ENCODE measurements around the gene CD300A.

The CD300A gene

DNA sequence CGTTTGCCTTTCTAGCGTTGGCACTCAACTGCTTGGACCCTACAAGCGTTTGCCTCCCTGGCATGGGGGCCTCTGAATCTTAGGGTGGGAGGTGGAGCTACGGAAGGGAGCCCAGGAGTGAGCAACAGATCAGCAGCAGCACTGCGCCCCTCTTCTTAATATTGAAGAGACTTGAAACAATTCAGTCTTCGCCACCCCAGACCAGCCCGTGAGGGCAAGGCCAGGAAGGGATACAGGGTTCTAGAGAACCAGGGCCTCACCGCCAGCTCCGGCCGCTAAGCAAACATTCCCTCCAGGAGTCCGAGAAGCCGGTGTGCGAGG lies 36.1 kb upstream of the CD300A start:
- Histone ChIP-seq H3K36me3 (ENCODE audit: control insufficient read depth in 5 of 5, insufficient read depth in 5 of 5, low read length in 5 of 5) (no peaks in the 10 kb centered on the region), H3K9ac (ENCODE audit: low read length in 5 of 5) (peak overlapping the region in 3 of 5 donors; percentile 53 to 78 (median 66)), H3K4me3 (ENCODE audit: low read depth in 1 of 5, low read length in 5 of 5) (peak overlapping the region; percentile 69 to 89 (median 75)), H3K27me3 (ENCODE audit: control insufficient read depth in 5 of 5, insufficient read depth in 4 of 5, low read length in 5 of 5) (peaks cover 0 to 15% (median 5%) of the 10 kb centered on the region in 5 donors), H3K9me3 (ENCODE audit: control insufficient read depth in 5 of 5, low read length in 5 of 5) (no peaks in the 10 kb centered on the region), H3K27ac (ENCODE audit: low read depth, low read length) (peak overlapping the region; percentile 80), H3K4me1 (ENCODE audit: control insufficient read depth in 5 of 5, insufficient read depth in 5 of 5, low read length in 5 of 5) (peaks cover 0 to 53% (median 42%) of the 10 kb centered on the region in 5 donors)

DNA sequence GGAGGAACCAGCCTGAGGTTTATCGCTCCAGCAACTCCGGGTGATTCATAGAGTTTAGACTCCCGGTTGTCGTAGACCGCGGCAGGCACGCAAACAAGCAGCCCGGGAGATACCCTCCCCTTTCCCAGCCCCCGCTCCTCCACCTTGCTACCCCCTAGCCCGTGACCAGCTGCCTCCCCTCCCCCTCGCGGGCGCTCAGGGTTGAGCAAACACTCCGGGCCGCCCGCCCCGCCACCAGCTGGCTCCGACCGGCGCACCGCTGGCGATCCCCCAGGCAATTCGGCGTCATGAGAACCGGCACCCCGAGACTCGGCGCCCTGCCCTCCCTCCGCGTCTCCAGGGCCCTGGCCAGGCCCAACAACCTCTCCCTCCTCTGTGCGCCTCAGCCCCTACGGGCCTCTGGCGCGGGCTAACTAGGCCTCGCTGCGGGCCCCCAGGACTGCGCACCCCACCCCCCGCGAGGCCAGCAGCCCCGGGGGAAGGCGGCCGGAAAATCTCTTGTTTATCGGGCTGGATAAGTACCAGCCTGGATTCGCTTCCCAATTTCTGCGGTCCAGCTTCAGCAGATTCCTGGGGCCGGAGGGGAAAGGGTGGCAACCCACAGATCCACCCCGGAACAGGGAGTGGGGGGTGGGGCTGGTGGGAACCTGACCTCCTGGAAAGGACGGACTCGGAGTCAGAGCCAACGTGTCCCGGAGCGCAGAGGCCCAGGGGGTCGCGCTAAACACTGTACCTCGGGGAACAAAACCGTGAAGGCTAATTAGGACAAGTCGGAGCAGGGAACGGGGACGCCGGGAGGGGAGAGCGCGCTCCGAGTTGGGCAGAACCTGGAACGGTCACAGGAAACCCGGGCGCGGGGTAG lies 35.5 kb upstream of the CD300A start:
- Histone ChIP-seq H3K4me3 (ENCODE audit: low read depth in 1 of 5, low read length in 5 of 5) (peak overlapping the region; percentile 69 to 89 (median 75)), H3K27me3 (ENCODE audit: control insufficient read depth in 5 of 5, insufficient read depth in 4 of 5, low read length in 5 of 5) (peaks cover 0 to 15% (median 5%) of the 10 kb centered on the region in 5 donors), H3K27ac (ENCODE audit: low read depth, low read length) (peak overlapping the region; percentile 80), H3K36me3 (ENCODE audit: control insufficient read depth in 5 of 5, insufficient read depth in 5 of 5, low read length in 5 of 5) (no peaks in the 10 kb centered on the region), H3K9ac (ENCODE audit: low read length in 5 of 5) (peak overlapping the region; percentile 38 to 78 (median 62)), H3K4me1 (ENCODE audit: control insufficient read depth in 5 of 5, insufficient read depth in 5 of 5, low read length in 5 of 5) (peaks cover 0 to 53% (median 42%) of the 10 kb centered on the region in 5 donors), H3K9me3 (ENCODE audit: control insufficient read depth in 5 of 5, low read length in 5 of 5) (no peaks in the 10 kb centered on the region)

DNA sequence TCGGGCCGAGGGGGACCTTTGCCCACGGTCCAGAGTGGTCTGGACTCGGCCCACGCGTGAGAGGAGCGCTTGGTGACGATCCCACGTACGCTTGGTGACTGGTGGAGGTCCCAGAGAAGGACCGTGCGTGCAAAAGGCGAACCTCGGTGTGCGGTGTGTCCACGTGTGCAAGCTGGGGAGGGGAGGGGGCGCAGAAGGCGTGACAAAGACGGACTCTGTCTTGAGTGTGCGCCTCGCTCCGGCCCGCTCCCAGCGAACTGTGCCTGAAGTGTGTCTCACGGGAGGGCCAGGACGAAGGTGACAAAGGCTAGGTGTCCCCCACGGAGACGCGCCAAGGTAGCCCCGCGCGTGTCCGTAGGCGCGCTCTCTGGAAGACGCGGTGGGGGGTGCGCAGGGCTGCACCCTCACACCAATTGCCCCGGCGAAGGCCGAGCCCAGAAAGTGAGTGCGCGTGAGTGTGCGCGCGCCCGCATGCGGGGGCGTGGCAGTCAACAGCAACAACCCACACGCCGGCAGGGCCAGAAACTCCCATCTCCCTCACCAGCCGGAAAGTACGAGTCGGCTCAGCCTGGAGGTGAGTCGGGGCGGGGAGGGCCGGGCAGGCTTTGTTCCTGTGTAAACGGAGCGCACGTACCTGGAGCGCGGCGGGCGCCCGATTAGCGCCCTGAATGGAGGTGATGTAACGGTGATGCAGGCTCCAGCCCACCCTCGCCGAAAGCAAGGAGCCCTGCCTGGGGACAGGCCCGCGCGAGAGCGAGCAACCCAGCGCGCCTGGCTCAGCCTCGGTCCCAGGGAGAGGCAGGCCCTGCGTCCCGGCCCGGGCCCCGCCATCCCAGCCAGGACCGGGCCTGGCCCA lies 34.6 kb upstream of the CD300A start, which contains the start of gene GPRC5C:
Gene GPRC5C, plus strand, starts transcription at position 521 of the 856 bp plus-strand sequence. CDS start 7,689 bp downstream, outside the sequence.
- H3K9me3 ChIP-seq (ENCODE audit: control insufficient read depth in 5 of 5, low read length in 5 of 5), result no peaks in the 10 kb centered on the region
- H3K9ac ChIP-seq (ENCODE audit: low read length in 5 of 5), result peak within 1 kb of the TSS; percentile 38 to 78 (median 62)
- H3K4me1 ChIP-seq (ENCODE audit: control insufficient read depth in 5 of 5, insufficient read depth in 5 of 5, low read length in 5 of 5), result peaks cover 0 to 52% (median 41%) of the 10 kb centered on the region in 5 donors
- no peaks in the 10 kb centered on the region for H3K36me3 ChIP-seq (ENCODE audit: control insufficient read depth in 5 of 5, insufficient read depth in 5 of 5, low read length in 5 of 5)
- peak within 1 kb of the TSS; percentile 80 for H3K27ac ChIP-seq (ENCODE audit: low read depth, low read length)
- peak within 1 kb of the TSS; percentile 63 to 89 (median 73) for H3K4me3 ChIP-seq (ENCODE audit: low read depth in 1 of 5, low read length in 5 of 5)
- H3K27me3 ChIP-seq (ENCODE audit: control insufficient read depth in 5 of 5, insufficient read depth in 4 of 5, low read length in 5 of 5), result peaks cover 0 to 15% (median 5%) of the 10 kb centered on the region in 5 donors

DNA sequence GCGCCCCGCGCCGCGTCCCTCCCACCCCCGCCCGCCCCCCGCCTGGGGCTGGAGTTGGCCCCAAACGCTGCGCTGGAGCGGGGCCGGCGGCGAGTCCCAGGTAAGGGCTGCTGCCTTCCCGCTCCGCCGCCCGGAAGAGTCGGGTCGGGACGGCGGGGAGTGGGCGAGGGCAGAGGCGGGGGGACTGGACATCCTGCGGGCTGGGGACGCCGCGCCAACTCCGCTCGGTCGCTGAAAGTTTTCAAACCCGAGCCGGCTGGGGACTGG lies 34.1 kb upstream of the CD300A start:
- no peaks in the 10 kb centered on the region for H3K36me3 ChIP-seq (ENCODE audit: control insufficient read depth in 5 of 5, insufficient read depth in 5 of 5, low read length in 5 of 5)
- H3K27me3 ChIP-seq (ENCODE audit: control insufficient read depth in 5 of 5, insufficient read depth in 4 of 5, low read length in 5 of 5), result peaks cover 0 to 15% (median 5%) of the 10 kb centered on the region in 5 donors
- H3K27ac ChIP-seq (ENCODE audit: low read depth, low read length), result no peak overlapping the region
- peaks cover 0 to 46% (median 41%) of the 10 kb centered on the region in 5 donors for H3K4me1 ChIP-seq (ENCODE audit: control insufficient read depth in 5 of 5, insufficient read depth in 5 of 5, low read length in 5 of 5)
- peaks cover 0 to 2% (median 0%) of the 10 kb centered on the region in 5 donors for H3K9me3 ChIP-seq (ENCODE audit: control insufficient read depth in 5 of 5, low read length in 5 of 5)
- H3K9ac ChIP-seq (ENCODE audit: low read length in 5 of 5), result no peak overlapping the region
- peak overlapping the region in 4 of 5 donors; percentile 69 to 89 (median 78) for H3K4me3 ChIP-seq (ENCODE audit: low read depth in 1 of 5, low read length in 5 of 5)

DNA sequence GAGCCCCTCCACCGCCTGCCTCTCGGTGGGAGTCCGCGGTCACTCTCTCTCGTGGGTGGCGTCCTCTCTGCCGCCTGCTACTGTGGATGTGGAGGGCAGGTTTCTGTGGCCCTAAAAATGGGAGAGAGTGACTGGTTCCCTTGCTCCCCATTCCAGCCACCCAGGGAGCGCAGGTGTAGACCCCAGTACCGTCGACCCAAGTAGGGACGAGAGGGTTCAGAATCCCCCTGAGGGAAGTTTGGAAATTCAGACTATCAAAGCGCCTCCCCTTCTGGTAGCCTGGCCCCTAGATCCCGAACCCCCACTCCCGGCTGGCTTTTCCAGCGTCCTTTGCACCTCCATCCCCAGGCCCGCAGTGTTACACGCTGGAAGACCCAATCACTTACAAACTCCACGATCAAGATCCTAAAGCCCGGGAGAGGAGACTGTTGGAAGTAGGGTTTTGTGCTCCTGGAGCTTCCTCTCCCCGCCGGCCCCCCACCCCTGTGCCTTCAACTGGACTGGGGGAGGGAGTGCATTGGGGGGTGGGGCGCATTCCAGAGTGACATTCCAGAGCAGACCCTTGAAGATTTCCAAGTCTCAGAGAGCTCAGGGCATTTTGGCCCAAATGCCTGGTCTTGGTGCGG lies 33.6 kb upstream of the CD300A start:
- Histone ChIP-seq H3K27me3 (ENCODE audit: control insufficient read depth in 5 of 5, insufficient read depth in 4 of 5, low read length in 5 of 5) (peaks cover 0 to 15% (median 5%) of the 10 kb centered on the region in 5 donors), H3K36me3 (ENCODE audit: control insufficient read depth in 5 of 5, insufficient read depth in 5 of 5, low read length in 5 of 5) (no peaks in the 10 kb centered on the region), H3K4me1 (ENCODE audit: control insufficient read depth in 5 of 5, insufficient read depth in 5 of 5, low read length in 5 of 5) (peaks cover 0 to 42% (median 40%) of the 10 kb centered on the region in 5 donors), H3K9ac (ENCODE audit: low read length in 5 of 5) (no peak overlapping the region), H3K4me3 (ENCODE audit: low read depth in 1 of 5, low read length in 5 of 5) (peak overlapping the region in 4 of 5 donors; percentile 42 to 83 (median 68)), H3K9me3 (ENCODE audit: control insufficient read depth in 5 of 5, low read length in 5 of 5) (peaks cover 0 to 7% (median 4%) of the 10 kb centered on the region in 5 donors), H3K27ac (ENCODE audit: low read depth, low read length) (no peak overlapping the region)

DNA sequence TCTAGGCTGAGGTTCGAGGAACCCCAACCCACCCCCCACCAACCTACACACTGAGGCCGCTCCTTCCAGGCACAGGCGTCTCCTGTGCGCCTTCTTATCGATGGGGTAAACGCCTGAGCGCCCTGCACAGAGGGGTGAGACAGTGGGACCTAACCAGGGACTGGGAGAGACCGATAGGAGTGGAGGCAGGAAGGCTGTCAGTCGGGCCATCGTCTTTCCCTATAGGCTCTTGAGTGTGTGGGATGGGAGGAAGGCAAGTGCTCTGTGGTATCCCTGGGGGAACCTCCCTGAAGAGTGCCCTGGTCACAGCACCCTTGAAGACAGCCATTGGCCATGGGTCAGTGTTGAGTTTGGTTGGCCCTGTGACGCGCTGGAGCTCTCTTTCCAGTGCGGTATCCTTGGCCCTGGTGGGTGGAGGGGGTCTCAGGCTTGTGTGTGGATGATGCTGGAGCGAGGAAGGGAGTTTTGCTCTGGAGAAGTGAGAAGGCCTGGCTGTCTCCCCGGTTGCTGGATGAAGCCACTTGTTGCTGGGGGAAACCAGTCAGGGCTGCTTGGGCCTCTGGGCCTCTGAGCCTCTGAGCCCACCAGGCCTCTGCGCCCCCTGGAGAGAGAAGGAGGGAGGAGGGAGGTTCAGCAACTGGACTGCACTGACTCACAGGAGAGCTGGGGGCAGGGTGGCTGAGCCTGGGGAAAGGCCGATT lies 32.9 kb upstream of the CD300A start:
- H3K4me3 ChIP-seq (ENCODE audit: low read depth in 1 of 5, low read length in 5 of 5), result peak overlapping the region in 1 of 5 donors; percentile 16
- no peaks in the 10 kb centered on the region for H3K36me3 ChIP-seq (ENCODE audit: control insufficient read depth in 5 of 5, insufficient read depth in 5 of 5, low read length in 5 of 5)
- peaks cover 0 to 8% (median 4%) of the 10 kb centered on the region in 5 donors for H3K9me3 ChIP-seq (ENCODE audit: control insufficient read depth in 5 of 5, low read length in 5 of 5)
- H3K9ac ChIP-seq (ENCODE audit: low read length in 5 of 5), result peak overlapping the region in 1 of 5 donors; percentile 7
- H3K4me1 ChIP-seq (ENCODE audit: control insufficient read depth in 5 of 5, insufficient read depth in 5 of 5, low read length in 5 of 5), result peaks cover 0 to 42% (median 40%) of the 10 kb centered on the region in 5 donors
- H3K27ac ChIP-seq (ENCODE audit: low read depth, low read length), result no peak overlapping the region
- H3K27me3 ChIP-seq (ENCODE audit: control insufficient read depth in 5 of 5, insufficient read depth in 4 of 5, low read length in 5 of 5), result peaks cover 0 to 15% (median 5%) of the 10 kb centered on the region in 5 donors

DNA sequence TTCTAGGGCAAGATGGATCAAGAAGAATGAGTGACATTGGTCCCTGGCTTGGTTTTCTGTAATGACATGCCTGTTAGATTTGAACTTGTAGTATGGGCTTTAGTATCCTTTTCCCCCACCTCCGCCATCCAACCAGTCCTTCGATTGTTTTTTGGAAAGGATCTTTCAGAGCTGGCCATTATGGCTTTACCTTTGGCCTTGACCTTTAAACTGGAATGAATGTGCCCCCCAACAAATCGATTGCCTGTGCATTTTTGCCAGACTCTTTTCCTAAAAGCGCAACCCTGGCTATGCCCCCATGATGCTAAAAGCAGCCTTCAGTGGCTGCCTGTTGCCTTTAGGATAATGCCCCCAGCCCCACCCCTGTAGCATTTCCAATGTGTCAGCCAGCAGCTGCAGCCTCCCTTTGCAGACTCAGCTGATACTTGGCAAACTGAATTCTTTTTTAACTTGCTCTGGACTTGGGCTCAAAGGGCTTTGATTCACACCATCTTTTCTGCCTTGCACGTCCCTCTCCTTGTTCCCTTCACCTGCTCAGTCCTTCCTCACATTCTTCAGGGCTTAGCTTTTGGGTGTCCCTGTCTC lies 30.6 kb upstream of the CD300A start:
- no peak overlapping the region for H3K9ac ChIP-seq (ENCODE audit: low read length in 5 of 5)
- peaks cover 0 to 15% (median 5%) of the 10 kb centered on the region in 5 donors for H3K27me3 ChIP-seq (ENCODE audit: control insufficient read depth in 5 of 5, insufficient read depth in 4 of 5, low read length in 5 of 5)

DNA sequence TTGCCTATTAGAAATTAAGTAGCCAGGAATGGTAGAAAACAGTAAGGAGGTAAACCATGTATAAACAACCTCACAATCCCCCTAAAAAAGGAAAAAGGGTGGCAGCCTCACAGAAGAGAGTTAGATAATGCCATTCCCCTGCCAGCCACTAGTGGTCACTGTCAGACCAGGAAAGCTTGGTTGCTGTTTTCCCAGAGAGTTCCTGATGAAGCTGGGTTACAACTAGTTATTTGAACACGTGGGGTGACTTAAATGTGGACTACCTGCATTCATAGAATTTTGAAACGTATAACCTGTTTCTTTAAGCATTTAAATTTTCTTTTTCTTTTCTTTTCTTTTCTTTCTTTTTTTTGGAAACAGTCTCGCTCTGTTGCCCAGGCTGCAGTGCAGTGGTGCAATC lies 28.7 kb upstream of the CD300A start:
- Histone ChIP-seq H3K4me3 (ENCODE audit: low read depth in 1 of 5, low read length in 5 of 5) (no peak overlapping the region), H3K27me3 (ENCODE audit: control insufficient read depth in 5 of 5, insufficient read depth in 4 of 5, low read length in 5 of 5) (peaks cover 0 to 3% (median 0%) of the 10 kb centered on the region in 5 donors), H3K4me1 (ENCODE audit: control insufficient read depth in 5 of 5, insufficient read depth in 5 of 5, low read length in 5 of 5) (peaks cover 2 to 20% (median 16%) of the 10 kb centered on the region in 5 donors), H3K9me3 (ENCODE audit: control insufficient read depth in 5 of 5, low read length in 5 of 5) (peaks cover 0 to 8% (median 4%) of the 10 kb centered on the region in 5 donors), H3K9ac (ENCODE audit: low read length in 5 of 5) (no peak overlapping the region), H3K27ac (ENCODE audit: low read depth, low read length) (no peak overlapping the region), H3K36me3 (ENCODE audit: control insufficient read depth in 5 of 5, insufficient read depth in 5 of 5, low read length in 5 of 5) (peaks cover 0 to 12% (median 8%) of the 10 kb centered on the region in 5 donors)

More for the DNA sequence above, 30.6 kb upstream of the CD300A start:
- H3K27ac ChIP-seq (ENCODE audit: low read depth, low read length), result no peak overlapping the region
- H3K9me3 ChIP-seq (ENCODE audit: control insufficient read depth in 5 of 5, low read length in 5 of 5), result peaks cover 0 to 8% (median 4%) of the 10 kb centered on the region in 5 donors
- no peak overlapping the region for H3K4me3 ChIP-seq (ENCODE audit: low read depth in 1 of 5, low read length in 5 of 5)
- H3K36me3 ChIP-seq (ENCODE audit: control insufficient read depth in 5 of 5, insufficient read depth in 5 of 5, low read length in 5 of 5), result peaks cover 0 to 10% (median 8%) of the 10 kb centered on the region in 5 donors
- peaks cover 0 to 32% (median 27%) of the 10 kb centered on the region in 5 donors for H3K4me1 ChIP-seq (ENCODE audit: control insufficient read depth in 5 of 5, insufficient read depth in 5 of 5, low read length in 5 of 5)
